HG03097 (cell line): ENCODE data around the gene ERGIC1.
"Not testable (repeated sequence)": the region's sequence is repeated elsewhere in the genome, so short reads cannot be mapped to it uniquely, and the experiment has no call there.

Experiments
- ATAC-seq: cut with Tn5 transposase; IDR thresholded peaks from one replicate; pipeline ENCODE4 v1.9.1; 2021; ENCODE audit not compliant: unreplicated experiment, low FRiP score

ERGIC1 gene

DNA sequence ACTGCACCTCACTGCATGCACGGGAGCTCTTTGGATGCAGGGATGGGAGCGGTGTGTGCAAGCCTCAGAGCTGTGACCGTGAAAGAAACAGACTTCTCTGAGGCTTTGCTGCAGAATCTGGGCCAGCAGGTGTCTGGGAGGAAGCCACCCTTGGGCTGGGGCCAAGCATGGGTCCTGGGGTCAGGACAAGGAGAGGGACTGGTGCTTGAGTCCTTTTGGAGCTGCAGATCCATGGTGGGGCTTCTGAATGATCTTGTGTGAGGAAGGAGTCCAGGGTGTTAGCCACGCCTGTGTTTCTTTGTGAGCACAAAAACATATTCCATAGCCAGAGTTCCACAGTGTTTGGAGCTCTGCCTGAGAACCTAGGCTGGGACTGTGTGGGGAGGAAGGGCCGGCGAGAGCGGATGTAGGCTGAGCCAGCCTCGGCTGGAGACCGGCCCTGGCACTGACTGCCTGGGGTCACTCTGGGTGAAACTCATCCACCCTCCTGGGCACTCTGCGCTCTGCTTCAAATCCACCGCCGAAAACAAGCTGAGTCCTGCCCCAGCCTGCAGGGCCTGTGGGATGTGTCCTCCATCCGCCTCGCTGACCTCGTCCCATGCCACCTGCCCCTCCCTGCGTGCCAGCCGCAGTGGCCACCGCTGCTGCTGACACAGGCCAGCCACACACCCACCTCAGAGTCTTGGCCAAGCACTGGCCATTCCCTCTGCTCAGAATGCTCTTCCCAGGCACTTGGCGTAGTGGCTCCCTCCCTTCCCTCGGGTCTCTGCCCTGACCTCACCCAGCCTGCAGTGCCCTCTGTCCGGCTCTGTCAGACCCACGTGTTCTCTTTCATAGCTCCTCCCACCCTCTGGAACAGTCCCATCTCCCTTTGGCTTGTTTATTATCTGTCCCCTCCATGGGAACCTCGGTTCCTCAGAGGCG, 26.7 kb downstream of the ERGIC1 start:
- ATAC-seq = no peak

DNA sequence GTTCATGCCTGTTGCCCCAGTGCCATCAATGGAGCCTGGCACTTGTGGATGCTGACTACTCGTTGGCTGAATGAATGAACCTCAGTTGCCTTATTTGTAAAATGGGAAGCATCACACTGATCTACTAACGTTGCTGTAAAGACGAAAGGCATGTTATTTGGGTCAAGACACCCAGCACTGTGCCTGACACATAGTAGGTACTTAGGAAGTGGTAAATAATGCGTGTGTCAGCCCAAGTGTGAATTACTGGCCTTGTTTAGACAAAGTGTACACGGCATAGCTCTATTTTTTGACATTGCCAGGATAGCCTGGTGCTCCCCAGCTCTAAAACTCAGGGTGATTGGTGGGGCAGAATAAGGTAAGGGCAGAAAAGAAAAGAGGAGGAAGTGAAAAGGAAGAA, 27.4 kb downstream of the ERGIC1 start:
- ATAC-seq = no peak

DNA sequence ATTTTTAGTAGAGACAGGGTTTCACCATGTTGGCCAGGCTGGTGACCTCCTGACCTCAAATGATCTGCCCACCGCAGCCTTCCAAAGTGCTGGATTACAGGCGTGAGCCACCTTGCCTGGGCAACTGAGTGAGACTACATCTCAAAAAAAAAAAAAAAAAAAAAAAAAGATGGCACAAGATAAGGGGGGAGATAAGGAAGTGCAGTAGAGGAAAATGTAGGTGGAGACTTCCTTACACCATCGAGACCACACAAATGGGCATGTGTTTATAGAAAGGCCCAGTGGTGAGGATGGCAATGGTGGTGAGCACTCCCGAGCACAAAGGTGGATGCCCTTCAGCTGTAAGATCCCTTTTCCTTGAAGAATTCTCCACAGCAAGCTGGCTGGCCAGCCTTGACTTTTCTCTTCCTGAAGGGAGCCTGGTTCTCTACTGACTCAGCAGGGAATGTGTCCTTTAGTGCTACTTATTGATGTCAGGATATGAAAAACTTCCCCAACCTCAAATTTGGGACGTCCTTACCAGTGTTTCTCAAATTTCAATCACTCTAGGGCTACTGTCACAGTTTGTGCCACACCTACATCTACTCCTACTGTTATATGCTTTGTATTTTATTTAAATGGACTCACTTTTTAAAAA, 28.2 kb downstream of the ERGIC1 start:
- ATAC-seq = no peak

DNA sequence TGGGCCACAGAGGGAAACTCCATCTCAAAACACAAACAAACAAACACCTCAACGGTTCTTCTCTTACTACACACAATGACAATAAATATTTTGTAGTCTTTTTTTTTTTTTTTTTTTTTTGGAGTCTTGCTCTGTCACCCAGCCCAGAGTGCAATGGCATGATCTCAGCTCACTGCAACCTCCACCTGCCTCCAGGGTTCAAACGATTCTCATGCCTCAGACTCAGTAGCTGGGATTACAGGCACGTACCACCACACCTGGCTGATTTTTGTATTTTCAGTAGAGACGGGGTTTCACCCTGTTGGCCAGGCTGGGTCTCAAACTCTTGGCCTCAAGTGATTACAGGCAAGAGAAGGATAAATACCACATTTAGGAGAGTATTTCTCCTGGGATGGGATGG, 30.1 kb downstream of the ERGIC1 start:
- not testable (repeated sequence) for ATAC-seq

DNA sequence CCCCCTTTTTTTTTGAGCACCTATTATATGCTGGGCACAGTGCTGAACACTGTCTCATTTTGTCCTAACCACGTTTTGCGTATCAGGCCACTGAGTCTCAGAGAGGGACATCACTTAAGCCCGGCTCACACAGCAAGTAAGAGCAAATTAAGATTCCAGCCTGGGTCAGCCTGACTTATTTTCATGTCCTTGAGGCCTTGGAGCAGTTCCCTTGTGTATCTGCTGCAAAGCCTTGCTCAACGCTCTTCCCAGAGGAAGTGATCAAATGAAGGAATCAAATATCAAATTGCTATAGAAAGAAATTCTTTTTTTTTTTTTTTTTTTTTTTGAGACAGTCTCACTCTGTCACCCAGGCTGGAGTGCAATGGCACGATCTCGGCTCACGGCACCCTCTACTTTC, 30.7 kb downstream of the ERGIC1 start:
- no peak for ATAC-seq

DNA sequence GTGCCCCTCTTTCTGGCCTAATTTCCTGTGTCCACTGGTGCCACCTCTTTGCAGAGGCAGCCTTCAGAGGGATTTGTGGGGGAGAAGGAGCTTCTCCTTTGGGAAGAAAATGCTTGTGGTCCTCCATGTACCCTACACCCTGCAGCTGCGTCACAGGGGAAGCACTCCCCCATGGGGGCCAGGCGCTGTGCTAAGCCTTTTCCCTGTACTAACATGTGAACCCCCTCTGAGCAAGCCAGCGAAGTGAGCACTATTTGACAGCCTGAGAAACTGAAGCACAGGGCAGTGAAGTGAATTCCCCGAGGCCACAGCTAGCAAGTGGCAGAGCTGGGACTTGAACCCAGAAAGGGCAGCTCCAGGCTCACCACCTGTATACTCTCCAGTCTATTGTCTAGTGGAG, 32.3 kb downstream of the ERGIC1 start:
- no peak for ATAC-seq

DNA sequence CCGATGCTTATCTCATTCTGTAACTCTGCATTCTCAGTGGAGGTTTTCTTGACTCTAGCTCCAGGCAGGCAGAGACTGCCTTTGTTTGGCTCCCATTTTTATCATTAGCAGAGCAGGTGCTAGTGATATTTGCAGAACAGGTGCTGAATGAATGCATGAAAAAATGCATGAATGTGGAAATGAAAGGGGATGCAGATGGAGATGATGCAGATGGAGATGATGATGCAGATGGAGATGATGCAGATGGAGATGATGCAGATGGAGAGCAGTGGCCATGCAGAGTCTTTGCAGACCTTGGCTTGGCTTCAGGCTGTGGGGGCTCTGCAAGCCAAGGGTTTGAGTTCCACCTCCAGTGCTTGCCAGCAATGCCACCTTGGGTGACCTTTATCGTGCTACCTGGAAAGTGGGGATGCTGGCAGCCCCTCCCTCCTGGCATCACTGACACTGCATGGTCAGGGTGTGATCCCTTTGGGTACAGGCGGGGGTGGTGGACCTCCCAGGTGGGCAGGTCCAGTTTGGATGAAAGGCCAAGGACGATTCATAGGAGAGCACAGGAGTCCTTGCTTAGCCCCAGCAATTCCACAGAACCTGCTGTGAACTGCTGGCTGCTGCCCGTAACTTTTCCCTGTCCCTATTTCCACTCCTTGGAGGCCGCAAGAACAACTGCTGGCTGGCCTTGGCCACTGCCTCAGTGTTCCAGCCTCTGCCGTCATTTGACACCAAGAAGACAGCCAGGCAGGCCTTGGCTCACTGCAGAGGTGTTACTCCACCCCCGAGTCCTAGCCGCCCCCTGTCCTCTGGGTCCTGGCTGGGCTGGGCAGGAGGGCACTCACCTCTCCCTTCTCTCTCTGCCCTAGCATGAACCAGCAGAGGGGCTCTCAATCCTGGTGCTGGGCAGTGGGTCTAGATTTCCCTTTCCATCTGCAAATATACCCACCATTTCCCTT, 33.0 kb downstream of the ERGIC1 start:
- ATAC-seq = no peak

DNA sequence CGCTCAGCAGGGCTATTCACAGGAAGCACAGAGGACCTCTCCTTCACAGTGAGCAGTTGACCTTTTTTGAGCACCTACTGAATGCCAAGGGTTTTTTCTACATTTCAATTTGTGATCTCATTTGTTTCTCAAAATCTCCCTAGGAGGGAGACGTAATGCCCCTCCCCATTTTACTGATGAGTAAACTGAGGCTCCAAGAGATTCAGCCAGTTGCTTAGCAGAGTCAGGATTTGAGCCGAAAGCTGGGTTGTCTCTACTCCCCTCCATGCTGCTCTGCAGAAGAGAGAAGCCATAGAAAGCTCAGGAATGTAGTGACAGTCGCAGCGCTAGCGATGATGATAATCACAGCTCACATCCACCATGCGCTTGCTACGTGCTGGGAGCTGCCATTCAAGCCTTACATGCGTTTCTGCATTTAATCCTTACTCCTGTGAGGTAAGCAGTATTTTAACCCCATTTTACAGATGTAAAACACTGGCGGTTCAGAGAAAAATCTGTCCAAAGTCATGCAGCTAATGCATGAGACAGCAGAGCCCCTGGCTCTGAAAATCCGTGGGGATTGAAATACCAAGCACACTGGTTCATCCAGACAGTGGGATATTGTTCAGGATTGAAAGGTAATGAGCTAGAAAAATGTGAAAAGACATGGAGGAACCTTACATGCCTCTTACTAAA, 33.8 kb downstream of the ERGIC1 start:
- ATAC-seq = no peak

DNA sequence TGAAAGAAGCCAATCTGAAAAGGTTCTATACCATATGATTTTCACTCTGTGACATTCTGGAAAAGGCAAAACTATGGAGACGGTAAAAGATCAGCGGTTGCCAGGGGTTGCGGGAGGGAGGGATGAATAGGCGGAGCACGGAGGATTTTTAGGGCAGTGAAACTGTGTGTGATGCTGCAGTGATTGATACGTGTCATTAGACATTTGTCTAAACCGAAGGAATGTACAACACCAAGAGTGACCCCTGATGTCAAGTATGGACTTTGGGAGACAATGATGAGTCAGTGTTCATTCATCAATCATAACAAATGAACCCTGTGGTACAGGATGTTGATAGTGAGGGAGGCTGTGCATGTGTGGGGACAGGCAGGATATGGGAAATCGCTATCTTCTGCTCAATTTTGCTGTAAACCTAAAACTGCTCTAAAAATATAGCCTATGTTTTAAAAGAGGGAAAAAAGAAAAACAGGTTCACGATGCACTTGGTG, 34.4 kb downstream of the ERGIC1 start:
- no peak for ATAC-seq

DNA sequence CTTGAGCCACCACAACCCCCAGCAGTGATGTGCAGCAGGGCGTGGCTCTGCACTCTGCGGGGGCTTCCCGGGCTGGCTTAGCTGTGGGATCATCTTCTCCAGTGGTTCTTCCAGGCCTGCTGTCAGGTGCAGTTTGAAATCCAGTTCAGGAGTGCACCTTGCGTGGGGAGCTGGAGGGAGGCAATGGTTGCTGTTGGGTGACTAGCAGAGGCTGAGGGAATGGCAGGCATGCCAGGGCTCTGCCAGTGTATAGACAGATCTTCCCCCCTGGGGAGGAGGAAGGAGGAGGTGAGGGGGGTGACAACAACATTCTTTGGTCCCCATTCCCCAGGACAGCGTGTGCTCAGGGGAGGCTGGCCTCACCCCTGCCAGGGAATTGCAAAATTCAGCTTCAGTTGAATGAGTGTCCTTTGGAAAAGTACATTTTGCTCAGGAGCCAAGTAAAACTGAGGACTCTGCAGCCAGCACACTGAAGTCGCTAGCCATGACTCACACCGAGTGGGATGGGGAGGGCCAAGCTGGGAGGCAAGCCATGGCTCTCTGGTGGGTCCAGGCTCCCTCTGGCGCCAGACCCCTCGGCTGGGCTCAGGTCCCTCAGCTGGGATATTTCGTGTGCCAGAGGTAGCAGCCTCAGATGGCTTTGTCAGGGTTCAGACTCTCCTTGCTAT, 35.0 kb downstream of the ERGIC1 start:
- ATAC-seq = no peak

DNA sequence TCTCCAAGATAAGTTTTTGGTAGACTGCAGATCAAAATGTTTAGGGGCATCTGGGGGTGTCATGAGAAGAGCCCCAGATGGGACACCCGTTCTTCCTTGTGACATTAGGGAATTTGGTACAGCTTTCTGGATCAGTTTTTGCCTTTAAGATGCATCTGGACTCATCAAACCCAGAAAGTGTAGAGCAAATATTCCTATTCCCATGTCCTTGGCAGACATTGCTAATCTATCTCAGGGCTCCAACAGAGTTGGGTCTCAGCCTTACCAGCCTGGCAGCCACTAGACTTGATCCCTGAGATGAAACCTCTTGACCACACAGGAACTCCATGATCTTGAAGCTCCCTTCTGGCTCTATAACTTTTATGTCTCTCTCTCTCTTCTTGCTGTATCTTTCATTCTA, 35.6 kb downstream of the ERGIC1 start:
- ATAC-seq = no peak

DNA sequence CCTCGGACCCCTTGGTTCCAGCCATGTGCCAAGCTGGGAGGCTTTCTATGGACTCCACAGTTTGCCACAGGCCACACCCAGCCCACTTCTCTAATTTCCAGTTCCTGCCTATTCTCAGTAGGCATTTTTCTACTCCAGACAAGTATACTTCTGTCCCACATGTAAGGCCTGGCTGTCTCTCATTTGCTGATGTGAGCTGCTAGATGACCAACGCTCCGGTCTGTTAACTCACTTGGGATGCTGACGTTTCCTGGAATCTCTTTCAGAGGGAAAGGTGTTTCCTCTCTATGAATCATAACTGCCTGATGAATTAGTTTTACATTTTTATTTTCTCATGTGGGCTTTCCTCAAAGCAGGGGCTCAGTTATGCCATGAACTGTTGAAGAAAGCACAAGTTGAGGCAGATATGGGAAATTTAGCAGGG, 36.3 kb downstream of the ERGIC1 start:
- no peak for ATAC-seq

DNA sequence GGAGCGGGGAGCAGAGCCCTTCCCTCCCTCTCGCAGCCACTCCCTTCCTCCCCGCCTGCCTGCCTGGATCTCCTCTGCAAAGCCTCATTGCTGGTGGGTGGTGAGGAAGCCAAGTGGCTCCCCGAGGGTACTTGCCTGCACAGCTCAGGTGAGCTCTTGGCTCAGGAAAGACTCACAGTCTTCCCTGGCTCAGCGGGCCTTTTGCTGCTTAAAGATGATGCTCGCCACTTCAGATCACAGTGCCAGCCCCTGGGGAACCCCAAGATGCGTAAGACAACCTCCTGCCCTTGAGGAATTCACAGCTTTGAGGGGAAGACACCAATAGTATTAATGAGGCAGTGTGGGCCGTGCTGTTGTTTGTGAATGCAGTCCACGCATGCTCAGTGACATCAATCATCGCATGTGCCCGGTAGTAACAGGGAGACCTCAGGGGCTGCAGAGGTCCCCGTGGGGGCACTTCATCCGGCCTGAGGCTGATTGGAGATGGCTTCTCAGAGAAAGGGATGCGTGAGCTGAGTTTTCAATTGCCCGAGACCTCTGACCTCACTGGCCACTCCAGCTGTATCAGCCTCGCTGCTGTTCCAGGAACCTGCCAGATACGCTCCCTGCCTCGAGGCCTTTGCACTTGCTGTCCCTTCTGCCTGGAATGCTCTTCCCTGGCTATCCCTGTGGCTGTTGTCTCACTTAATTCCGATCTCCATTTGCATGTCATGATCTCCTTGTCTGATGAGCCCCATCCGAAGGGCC, 36.8 kb downstream of the ERGIC1 start:
- ATAC-seq = no peak

DNA sequence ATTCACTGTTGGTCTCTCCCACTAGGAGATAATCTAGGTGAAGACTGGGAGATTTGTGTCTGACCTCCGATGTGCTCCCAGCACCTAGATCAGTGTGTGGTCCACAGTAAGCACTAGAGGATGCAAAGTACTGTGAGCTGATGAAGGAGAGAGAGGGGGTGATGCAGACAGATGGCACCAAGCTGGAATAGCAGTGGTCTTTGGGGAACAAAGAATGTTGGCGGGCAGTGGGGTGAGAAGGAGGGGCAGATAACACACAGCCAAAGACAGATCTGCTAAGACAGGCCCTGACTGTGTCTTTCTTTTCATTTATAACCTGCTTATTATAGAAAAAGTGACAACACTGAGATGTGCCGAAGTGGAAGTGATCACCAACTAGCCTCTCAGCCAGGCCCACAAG, 37.5 kb downstream of the ERGIC1 start:
- ATAC-seq = no peak

DNA sequence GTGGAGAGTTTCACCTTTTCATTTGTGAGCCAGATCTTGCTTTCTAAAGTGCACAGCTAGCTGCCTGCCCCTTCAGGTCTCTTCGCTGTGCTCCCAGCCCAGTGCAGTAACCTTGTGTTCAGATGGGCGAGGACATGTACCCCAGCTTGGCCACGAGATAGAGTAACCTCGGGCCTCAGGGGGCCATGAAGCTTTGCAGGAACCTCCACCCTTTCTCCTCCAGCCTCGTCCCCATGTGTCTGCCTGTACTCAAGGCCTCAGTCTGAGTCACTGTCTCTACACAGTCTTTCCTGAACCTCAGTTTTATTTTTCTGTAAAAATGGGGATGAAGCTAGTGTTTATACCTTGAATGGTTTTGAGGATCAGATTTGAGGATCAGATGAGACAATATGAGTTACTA, 37.9 kb downstream of the ERGIC1 start:
- no peak for ATAC-seq

DNA sequence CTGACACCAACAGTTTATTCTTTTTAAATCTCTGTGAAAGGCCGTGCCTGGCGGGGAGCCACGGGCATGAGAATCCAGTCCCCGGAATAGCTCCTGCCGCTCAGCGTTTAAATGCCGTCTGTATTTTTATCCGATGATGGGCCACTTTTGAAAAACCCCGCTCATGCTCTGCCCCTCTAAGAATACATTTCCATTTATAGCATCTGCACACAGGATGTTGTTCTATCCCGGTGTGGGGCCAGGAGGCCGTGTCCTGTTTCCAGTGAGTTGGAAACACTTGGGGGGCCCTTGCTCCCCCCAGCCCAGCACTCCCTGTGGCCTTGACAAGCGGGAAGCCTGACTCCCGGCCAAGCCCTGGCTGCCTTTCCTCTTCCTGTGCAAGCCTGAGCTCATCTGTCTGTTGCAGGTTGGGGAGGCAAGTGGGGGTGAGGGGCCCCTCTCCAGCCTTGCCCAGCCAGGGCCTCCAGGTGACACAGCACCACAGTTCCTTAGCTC, 39.0 kb downstream of the ERGIC1 start:
- ATAC-seq = no peak

DNA sequence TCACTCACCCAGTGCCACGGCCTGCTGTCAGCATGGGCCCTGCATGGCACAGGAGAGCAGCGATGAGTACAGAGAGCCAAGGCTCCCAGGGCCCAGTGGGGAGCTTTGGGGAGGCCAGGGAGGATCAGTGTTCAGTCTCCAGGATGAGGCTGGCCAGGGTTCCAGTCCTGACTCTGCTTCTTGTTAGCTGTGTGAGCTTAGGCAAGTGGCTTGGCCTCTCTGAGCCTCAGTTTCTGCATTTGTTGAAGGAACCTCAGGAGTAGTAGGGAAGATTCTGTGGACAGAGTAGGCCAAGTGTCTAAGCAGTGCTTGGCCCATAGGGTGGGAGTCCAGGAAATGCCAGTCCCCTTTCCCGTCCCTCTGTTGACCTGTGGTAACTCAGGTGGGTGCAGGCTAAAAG, 39.5 kb downstream of the ERGIC1 start:
- ATAC-seq = no peak

DNA sequence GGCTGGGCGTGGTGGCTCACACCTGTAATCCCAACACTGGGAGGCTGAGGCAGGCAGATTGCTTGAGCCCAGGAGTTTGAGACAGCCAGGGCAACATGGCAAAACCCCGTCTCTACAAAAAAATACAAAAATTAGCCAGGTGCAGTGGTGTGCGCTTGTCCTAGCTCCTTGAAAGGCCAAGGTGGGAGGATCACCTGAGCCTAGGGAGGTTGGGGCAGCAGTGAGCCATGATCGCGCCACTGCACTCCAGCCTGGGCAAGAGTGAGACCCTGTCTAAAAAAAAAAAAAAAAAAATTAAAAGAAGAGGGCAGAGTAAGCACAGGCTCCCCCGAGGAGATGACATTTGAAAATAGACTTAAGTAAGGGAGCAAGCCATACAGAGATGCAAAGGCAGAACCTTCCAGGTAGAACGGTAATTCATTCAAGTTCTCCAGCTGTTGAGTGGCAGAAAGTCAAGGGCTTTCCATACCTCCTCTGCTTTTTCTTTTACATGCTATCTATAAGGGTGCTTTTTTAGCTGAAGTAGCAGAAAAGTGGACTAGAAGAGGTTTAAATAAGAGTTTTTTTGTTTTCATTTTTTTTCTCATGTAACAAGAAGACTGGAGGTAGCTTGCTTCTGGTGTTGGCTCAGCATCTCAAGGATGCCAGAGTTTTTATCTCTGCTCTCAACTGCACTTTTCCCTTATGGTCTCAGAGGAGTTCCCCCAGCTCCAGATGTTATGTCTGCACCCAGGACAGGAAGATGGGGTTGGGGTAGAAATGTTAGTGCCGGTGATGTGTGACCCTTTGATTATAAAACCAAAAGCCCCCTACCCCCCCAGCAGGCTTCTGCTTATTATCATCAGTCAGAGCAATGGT, 40.8 kb downstream of the ERGIC1 start:
- no peak for ATAC-seq
